ENCODE data around the gene NELFB. TPM values are rescaled to one million over a fixed set of nuclear protein-coding genes. Genes with fewer than 3 reads are reported as not detected.

The NELFB gene
- total RNA-seq, 4 donors from 2014 or later, result 28.1 to 90.5 (median 53.9) TPM

DNA sequence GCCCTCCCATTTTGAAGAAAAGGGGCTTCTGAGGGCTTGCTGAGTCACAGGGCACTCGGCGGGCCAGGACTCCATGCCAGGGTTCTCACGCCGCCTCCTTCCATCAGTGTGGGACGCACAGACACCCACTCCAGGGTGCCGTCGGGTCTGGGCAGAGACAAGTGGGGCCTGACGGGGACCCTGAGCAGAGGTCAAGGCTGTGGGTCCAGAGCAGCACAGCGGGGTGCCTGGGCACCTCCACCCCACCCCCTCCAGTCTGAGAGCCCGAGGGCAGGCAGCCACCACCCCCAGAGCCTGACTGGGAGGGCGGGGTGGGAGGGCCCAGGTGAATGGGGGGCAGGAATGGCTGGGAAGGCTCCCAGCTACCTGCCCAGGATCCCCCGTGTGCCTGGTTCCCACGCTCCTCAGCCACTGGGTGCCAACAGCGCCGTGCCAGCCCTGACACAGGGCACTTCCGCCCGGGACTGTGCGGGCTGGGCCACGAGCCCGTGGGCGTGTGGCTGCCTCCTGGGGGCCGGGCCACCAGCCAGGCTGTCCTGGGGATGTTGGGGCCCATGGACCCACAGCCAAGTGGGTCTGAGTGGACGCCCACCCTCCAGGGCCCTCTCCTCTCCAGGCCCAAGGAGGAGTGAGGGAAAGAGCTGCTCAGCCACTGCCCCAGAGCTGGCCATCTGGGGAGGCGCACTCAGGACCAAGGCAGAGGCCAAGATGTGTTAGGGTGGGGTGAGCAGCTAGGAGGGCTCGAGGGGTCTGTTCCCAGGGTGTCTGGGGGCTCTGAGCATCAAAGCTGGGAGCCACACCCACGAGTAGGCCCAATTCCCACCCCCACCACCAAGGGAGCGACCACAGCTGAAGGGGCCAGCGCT is 57.1 kb downstream of the NELFB start:
- peak; percentile 44 for DNase-seq
- in situ Hi-C loops (cut with MboI; ENCODE audit: low pct_ligation_motif_present in 1 of 4, low pct_unique_long_range_greater_than_20kb in 1 of 4, low sequenced_read_pairs in 3 of 4), result no loop called here
- peaks cover 17% of the 10 kb centered on the region for H3K27me3 ChIP-seq
- peak overlapping the region; percentile 83 to 94 (median 84) for H3K27ac ChIP-seq
- WGBS, 2 donors (ENCODE audit: low coverage in 1 of 2), result 65% methylated on average over 15 of the region's 28 CpGs; no CpG with 5 or more reads in 1 of the 2 donors
- no peaks in the 10 kb centered on the region for H3K9me3 ChIP-seq
- peaks cover 16 to 68% (median 50%) of the 10 kb centered on the region in 4 donors for H3K4me1 ChIP-seq
- no peak overlapping the region for H3K4me3 ChIP-seq
- H3K36me3 ChIP-seq, result no peaks in the 10 kb centered on the region
- intact Hi-C loops (cut with DNase I; ENCODE audit: low total_unique reads), result no loop called here
- TF ChIP-seq POLR2AphosphoS5 (IDR thresholded peaks at IDR 0.05), result peak in 2 of 3 donors; percentile 12 to 42
- TF ChIP-seq, protein P1, sequence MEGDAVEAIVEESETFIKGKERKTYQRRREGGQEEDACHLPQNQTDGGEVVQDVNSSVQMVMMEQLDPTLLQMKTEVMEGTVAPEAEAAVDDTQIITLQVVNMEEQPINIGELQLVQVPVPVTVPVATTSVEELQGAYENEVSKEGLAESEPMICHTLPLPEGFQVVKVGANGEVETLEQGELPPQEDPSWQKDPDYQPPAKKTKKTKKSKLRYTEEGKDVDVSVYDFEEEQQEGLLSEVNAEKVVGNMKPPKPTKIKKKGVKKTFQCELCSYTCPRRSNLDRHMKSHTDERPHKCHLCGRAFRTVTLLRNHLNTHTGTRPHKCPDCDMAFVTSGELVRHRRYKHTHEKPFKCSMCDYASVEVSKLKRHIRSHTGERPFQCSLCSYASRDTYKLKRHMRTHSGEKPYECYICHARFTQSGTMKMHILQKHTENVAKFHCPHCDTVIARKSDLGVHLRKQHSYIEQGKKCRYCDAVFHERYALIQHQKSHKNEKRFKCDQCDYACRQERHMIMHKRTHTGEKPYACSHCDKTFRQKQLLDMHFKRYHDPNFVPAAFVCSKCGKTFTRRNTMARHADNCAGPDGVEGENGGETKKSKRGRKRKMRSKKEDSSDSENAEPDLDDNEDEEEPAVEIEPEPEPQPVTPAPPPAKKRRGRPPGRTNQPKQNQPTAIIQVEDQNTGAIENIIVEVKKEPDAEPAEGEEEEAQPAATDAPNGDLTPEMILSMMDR (IDR thresholded peaks at IDR 0.05), result no peak

DNA sequence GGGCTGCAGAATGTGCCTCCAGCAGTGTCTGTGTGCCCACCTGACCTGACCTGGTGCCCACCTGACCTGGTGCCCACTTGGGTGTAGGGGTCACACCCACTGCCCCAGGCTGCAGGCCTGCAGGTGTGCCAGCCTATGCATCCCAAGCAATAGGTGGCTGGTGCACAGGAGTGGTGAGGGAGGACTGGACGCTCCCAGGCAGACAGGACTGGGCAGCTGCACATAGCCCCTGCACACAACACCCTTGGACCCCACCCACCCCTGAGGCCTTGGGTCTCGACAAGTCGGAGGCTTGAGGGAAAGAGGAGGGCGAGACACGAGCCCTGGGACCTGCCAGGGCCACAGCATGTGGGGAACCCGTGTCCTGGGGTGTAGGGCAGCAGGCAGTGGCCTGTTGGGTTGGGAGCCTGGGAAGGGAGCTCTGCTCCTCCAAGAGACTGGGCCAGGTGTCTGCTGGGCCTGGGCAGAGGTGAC is 57.8 kb downstream of the NELFB start:
- WGBS, 2 donors (ENCODE audit: low coverage in 1 of 2), result 87% methylated on average over 6 of the region's 6 CpGs; no CpG with 5 or more reads in 1 of the 2 donors
- TF ChIP-seq POLR2A (IDR thresholded peaks at IDR 0.05) (no peak), POLR2AphosphoS5 (IDR thresholded peaks at IDR 0.05) (no peak), EP300 (IDR thresholded peaks at IDR 0.05; ENCODE audit: low read depth) (no peak)
- TF ChIP-seq, protein P1 (IDR thresholded peaks at IDR 0.05), result no peak
- no peak for DNase-seq

DNA sequence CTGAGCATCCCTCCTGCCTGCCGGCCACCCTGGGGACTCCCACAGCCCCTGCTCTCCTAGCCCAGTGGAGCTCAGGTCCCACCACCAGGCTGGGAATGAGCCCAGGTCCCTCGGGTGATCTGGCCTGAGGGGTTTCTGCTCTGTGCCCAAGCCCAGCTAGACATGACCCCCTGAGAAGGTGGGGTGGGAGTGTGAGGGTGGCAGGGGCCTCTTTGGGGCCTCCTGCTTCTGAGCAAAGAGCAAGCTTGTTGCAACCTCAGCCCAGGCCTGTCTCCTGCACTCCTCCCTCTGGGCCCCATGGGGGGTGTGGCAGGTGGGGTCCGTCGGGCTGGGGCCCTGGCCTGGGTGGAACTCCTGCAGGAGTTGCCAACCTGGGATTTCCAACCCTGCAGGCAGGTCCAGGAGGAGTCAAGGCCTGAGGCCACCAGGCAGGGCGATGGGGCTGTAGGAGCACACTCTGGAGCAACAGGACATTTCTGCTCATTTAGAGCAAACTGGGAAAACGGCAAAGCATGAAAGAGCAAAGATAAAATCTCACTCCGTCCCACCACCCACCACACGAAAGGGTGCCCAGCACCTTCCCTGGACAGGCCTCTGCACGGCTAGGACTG is 58.3 kb downstream of the NELFB start:
- H3K27ac ChIP-seq, result peak overlapping the region in 1 of 4 donors; percentile 94
- H3K4me1 ChIP-seq, result peaks cover 14 to 58% (median 39%) of the 10 kb centered on the region in 4 donors
- TF ChIP-seq POLR2AphosphoS5 (IDR thresholded peaks at IDR 0.05) (no peak), POLR2A (IDR thresholded peaks at IDR 0.05) (no peak), EP300 (IDR thresholded peaks at IDR 0.05; ENCODE audit: low read depth) (no peak)
- TF ChIP-seq, protein P1 (IDR thresholded peaks at IDR 0.05), result no peak
- no peaks in the 10 kb centered on the region for H3K36me3 ChIP-seq
- intact Hi-C loops (cut with DNase I; ENCODE audit: low total_unique reads), result no loop called here
- H3K4me3 ChIP-seq, result no peak overlapping the region
- DNase-seq, result no peak
- H3K9me3 ChIP-seq, result no peaks in the 10 kb centered on the region
- 58 to 80% methylated on average over 1 to 7 of the region's 9 CpGs for WGBS, 2 donors (ENCODE audit: low coverage in 1 of 2)
- in situ Hi-C loops (cut with MboI; ENCODE audit: low pct_ligation_motif_present in 1 of 4, low pct_unique_long_range_greater_than_20kb in 1 of 4, low sequenced_read_pairs in 3 of 4), result no loop called here
- H3K27me3 ChIP-seq, result peaks cover 17% of the 10 kb centered on the region

More for the DNA sequence above, 57.8 kb downstream of the NELFB start:
- in situ Hi-C loops (cut with MboI; ENCODE audit: low pct_ligation_motif_present in 1 of 4, low pct_unique_long_range_greater_than_20kb in 1 of 4, low sequenced_read_pairs in 3 of 4), result no loop called here
- Histone ChIP-seq H3K4me3 (no peak overlapping the region), H3K4me1 (peaks cover 14 to 61% (median 43%) of the 10 kb centered on the region in 4 donors), H3K9me3 (no peaks in the 10 kb centered on the region), H3K27ac (peak overlapping the region in 1 of 4 donors; percentile 94), H3K36me3 (no peaks in the 10 kb centered on the region), H3K27me3 (peaks cover 17% of the 10 kb centered on the region)
- intact Hi-C loops (cut with DNase I; ENCODE audit: low total_unique reads), result no loop called here

- no peaks in the 10 kb centered on the region for H3K9me3 ChIP-seq
These were observed 58.9 kb downstream of the NELFB start for GRCh38 chr9:137313956-137314560.

More at GRCh38 chr9:137313956-137314560, 58.9 kb downstream of the NELFB start:
- TF ChIP-seq EP300 (IDR thresholded peaks at IDR 0.05; ENCODE audit: low read depth), result no peak
- TF ChIP-seq POLR2A (IDR thresholded peaks at IDR 0.05), result no peak
- TF ChIP-seq POLR2AphosphoS5 (IDR thresholded peaks at IDR 0.05), result no peak
- TF ChIP-seq, protein P1 (IDR thresholded peaks at IDR 0.05), result no peak
- 74% methylated on average over 21 of the region's 24 CpGs; no CpG with 5 or more reads in 1 of the 2 donors for WGBS, 2 donors (ENCODE audit: low coverage in 1 of 2)
- no peak overlapping the region for H3K4me3 ChIP-seq
- in situ Hi-C loops (cut with MboI; ENCODE audit: low pct_ligation_motif_present in 1 of 4, low pct_unique_long_range_greater_than_20kb in 1 of 4, low sequenced_read_pairs in 3 of 4) (no loop called here), intact Hi-C loops (cut with DNase I; ENCODE audit: low total_unique reads) (no loop called here)
- DNase-seq, result no peak
- H3K27me3 ChIP-seq, result peaks cover 17% of the 10 kb centered on the region
- H3K4me1 ChIP-seq, result peaks cover 14 to 58% (median 39%) of the 10 kb centered on the region in 4 donors
- no peaks in the 10 kb centered on the region for H3K36me3 ChIP-seq
- H3K27ac ChIP-seq, result peak overlapping the region in 1 of 4 donors; percentile 94

All from transverse colon (tissue), 4 donors.